NT2/D1 (cell line): ENCODE measurements around the gene RCCD1.

ENCODE experiments used
- SUZ12 ChIP-seq: IDR thresholded peaks from 2 replicates; pipeline ENCODE4 v1.6.1; 2011; ENCODE audit not compliant: insufficient read length, insufficient read depth; ENCODE audit errors: extremely low read depth
- ZNF274 ChIP-seq: IDR thresholded peaks from 2 replicates; pipeline ENCODE4 v1.6.1; 2011; ENCODE audit warnings: mild to moderate bottlenecking, low read depth, low read length

- TF ChIP-seq ZNF274 = no peak
- TF ChIP-seq SUZ12 = no peak
Measured at GRCh38 chr15:90959894-90960293, 5.2 kb downstream of the RCCD1 start.
